Measurements from ENCODE around the gene ABHD11. TPM values are rescaled to one million over a fixed set of nuclear protein-coding genes. Genes with fewer than 3 reads are reported as not detected.
"Not testable (repeated sequence)": the region's sequence is repeated elsewhere in the genome, so short reads cannot be mapped to it uniquely, and the experiment has no call there.

The ABHD11 gene
- total and polyA plus RNA-seq, 2 experiments from 2014 or later: 18.7 to 24.6 TPM

DNA sequence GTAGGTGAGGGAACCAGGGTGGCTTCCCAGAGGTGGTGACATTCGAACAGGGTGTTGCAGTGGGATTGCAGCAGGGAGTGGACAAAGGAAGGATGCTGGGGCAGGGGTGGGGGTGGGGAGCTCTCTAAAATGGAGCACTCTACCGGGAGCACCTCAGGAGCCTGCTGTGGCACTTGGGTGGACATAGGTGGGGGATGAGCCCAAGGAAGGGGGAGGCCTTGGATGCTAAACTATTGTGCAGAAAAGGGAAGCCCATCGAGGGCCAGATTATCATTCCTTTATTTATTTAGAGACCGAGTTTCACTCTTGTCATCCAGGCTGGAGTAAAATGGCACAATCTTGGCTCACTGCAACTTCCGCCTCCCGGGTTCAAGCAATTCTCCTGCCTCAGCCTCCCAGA is 15.8 kb downstream of the ABHD11 start (continued):
- TF ChIP-seq CTCF (conservative IDR thresholded peaks at IDR 0.05; ENCODE audit: low read depth in 2 of 2): no peak

DNA sequence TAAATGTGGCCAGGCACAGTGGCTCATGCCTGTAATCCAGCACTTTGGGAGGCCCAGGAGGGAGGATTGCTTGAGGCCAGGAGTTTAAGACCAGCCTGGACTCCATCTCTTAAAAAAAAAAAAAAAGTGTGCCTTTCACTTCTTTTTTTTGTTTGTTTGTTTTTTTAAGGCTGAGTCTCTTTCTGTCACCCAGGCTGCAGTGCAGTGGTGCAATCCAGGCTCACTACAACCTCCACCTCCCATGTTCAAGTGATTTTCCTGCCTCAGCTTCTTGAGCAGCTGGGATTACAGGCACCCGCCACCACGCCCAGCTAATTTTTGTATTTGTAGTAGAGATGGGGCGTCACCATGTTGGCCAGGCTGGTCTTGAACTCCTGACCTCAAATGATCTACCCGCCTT is 16.4 kb downstream of the ABHD11 start:
- not testable (repeated sequence) for H3K9me3 Mint-ChIP-seq; H2AFZ ChIP-seq; H3K4me1 Mint-ChIP-seq; H3K79me2 ChIP-seq (replicated peaks; ENCODE audit: insufficient read depth); DNase-seq (ENCODE audit: low spot score); H3K36me3 Mint-ChIP-seq (ENCODE audit: low read depth); H3K4me3 ChIP-seq; H3F3A ChIP-seq (replicated peaks; ENCODE audit: low read depth); H3K4me1 ChIP-seq (ENCODE audit: insufficient read depth); H3K27ac ChIP-seq (ENCODE audit: low read depth); H3K36me3 ChIP-seq (ENCODE audit: insufficient read depth); H3K4me2 ChIP-seq; H4K20me1 ChIP-seq (replicated peaks; ENCODE audit: insufficient read depth); H3K9me2 ChIP-seq (ENCODE audit: insufficient read depth); H3K27ac Mint-ChIP-seq; ATAC-seq; H3K4me3 Mint-ChIP-seq
- H3K27me3 Mint-ChIP-seq (ENCODE audit: insufficient read depth, low read depth, poor library complexity): peaks cover 20% of the 10 kb centered on the region
- peaks cover 24% of the 10 kb centered on the region for H3K27me3 ChIP-seq (ENCODE audit: insufficient read depth)

- Histone ChIP-seq H3K9me2 (ENCODE audit: insufficient read depth) (no peaks in the 10 kb centered on the region), H3K4me1 (ENCODE audit: insufficient read depth) (no peaks in the 10 kb centered on the region; the same call in 1 of the 2 replicates), H3K27me3 (ENCODE audit: insufficient read depth) (peaks cover 24% of the 10 kb centered on the region), H2AFZ (no peak overlapping the region), H3K36me3 (ENCODE audit: insufficient read depth) (no peaks in the 10 kb centered on the region), H3K27ac (ENCODE audit: low read depth) (no peak overlapping the region), H3K4me2 (no peak overlapping the region), H3F3A (replicated peaks; ENCODE audit: low read depth) (no peaks in the 10 kb centered on the region), H4K20me1 (replicated peaks; ENCODE audit: insufficient read depth) (no peaks in the 10 kb centered on the region; the same call in 1 of the 2 replicates), H3K79me2 (replicated peaks; ENCODE audit: insufficient read depth) (no peaks in the 10 kb centered on the region), H3K4me3 (no peak overlapping the region)
- DNase-seq (ENCODE audit: low spot score) (no peak), ATAC-seq (no peak)
- Mint-ChIP-seq H3K9me3 (no peaks in the 10 kb centered on the region), H3K4me3 (no peak overlapping the region; the same call in 2 of the 3 replicates), H3K27me3 (ENCODE audit: insufficient read depth, low read depth, poor library complexity) (peaks cover 20% of the 10 kb centered on the region), H3K36me3 (ENCODE audit: low read depth) (no peaks in the 10 kb centered on the region), H3K27ac (no peak overlapping the region), H3K4me1 (no peaks in the 10 kb centered on the region; the same call in 2 of the 3 replicates)
- TF ChIP-seq, protein P1, sequence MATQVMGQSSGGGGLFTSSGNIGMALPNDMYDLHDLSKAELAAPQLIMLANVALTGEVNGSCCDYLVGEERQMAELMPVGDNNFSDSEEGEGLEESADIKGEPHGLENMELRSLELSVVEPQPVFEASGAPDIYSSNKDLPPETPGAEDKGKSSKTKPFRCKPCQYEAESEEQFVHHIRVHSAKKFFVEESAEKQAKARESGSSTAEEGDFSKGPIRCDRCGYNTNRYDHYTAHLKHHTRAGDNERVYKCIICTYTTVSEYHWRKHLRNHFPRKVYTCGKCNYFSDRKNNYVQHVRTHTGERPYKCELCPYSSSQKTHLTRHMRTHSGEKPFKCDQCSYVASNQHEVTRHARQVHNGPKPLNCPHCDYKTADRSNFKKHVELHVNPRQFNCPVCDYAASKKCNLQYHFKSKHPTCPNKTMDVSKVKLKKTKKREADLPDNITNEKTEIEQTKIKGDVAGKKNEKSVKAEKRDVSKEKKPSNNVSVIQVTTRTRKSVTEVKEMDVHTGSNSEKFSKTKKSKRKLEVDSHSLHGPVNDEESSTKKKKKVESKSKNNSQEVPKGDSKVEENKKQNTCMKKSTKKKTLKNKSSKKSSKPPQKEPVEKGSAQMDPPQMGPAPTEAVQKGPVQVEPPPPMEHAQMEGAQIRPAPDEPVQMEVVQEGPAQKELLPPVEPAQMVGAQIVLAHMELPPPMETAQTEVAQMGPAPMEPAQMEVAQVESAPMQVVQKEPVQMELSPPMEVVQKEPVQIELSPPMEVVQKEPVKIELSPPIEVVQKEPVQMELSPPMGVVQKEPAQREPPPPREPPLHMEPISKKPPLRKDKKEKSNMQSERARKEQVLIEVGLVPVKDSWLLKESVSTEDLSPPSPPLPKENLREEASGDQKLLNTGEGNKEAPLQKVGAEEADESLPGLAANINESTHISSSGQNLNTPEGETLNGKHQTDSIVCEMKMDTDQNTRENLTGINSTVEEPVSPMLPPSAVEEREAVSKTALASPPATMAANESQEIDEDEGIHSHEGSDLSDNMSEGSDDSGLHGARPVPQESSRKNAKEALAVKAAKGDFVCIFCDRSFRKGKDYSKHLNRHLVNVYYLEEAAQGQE (IDR thresholded peaks at IDR 0.05; ENCODE audit: unreplicated experiment): no peak
- TF ChIP-seq CTCF (conservative IDR thresholded peaks at IDR 0.05; ENCODE audit: low read depth in 2 of 2) (no peak), STAT1 (IDR thresholded peaks at IDR 0.05; ENCODE audit: unreplicated experiment) (no peak), NANOG (IDR thresholded peaks at IDR 0.05; ENCODE audit: borderline replicate concordance) (no peak)
- TF ChIP-seq, protein P2, sequence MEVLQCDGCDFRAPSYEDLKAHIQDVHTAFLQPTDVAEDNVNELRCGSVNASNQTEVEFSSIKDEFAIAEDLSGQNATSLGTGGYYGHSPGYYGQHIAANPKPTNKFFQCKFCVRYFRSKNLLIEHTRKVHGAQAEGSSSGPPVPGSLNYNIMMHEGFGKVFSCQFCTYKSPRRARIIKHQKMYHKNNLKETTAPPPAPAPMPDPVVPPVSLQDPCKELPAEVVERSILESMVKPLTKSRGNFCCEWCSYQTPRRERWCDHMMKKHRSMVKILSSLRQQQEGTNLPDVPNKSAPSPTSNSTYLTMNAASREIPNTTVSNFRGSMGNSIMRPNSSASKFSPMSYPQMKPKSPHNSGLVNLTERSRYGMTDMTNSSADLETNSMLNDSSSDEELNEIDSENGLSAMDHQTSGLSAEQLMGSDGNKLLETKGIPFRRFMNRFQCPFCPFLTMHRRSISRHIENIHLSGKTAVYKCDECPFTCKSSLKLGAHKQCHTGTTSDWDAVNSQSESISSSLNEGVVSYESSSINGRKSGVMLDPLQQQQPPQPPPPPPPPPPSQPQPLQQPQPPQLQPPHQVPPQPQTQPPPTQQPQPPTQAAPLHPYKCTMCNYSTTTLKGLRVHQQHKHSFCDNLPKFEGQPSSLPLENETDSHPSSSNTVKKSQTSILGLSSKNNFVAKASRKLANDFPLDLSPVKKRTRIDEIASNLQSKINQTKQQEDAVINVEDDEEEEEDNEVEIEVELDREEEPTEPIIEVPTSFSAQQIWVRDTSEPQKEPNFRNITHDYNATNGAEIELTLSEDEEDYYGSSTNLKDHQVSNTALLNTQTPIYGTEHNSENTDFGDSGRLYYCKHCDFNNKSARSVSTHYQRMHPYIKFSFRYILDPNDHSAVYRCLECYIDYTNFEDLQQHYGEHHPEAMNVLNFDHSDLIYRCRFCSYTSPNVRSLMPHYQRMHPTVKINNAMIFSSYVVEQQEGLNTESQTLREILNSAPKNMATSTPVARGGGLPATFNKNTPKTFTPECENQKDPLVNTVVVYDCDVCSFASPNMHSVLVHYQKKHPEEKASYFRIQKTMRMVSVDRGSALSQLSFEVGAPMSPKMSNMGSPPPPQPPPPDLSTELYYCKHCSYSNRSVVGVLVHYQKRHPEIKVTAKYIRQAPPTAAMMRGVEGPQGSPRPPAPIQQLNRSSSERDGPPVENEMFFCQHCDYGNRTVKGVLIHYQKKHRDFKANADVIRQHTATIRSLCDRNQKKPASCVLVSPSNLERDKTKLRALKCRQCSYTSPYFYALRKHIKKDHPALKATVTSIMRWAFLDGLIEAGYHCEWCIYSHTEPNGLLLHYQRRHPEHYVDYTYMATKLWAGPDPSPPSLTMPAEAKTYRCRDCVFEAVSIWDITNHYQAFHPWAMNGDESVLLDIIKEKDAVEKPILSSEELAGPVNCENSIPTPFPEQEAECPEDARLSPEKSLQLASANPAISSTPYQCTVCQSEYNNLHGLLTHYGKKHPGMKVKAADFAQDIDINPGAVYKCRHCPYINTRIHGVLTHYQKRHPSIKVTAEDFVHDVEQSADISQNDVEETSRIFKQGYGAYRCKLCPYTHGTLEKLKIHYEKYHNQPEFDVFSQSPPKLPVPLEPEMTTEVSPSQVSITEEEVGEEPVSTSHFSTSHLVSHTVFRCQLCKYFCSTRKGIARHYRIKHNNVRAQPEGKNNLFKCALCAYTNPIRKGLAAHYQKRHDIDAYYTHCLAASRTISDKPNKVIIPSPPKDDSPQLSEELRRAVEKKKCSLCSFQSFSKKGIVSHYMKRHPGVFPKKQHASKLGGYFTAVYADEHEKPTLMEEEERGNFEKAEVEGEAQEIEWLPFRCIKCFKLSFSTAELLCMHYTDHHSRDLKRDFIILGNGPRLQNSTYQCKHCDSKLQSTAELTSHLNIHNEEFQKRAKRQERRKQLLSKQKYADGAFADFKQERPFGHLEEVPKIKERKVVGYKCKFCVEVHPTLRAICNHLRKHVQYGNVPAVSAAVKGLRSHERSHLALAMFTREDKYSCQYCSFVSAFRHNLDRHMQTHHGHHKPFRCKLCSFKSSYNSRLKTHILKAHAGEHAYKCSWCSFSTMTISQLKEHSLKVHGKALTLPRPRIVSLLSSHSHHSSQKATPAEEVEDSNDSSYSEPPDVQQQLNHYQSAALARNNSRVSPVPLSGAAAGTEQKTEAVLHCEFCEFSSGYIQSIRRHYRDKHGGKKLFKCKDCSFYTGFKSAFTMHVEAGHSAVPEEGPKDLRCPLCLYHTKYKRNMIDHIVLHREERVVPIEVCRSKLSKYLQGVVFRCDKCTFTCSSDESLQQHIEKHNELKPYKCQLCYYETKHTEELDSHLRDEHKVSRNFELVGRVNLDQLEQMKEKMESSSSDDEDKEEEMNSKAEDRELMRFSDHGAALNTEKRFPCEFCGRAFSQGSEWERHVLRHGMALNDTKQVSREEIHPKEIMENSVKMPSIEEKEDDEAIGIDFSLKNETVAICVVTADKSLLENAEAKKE (CRISPR knock-in tag; IDR thresholded peaks at IDR 0.05): no peak
These were observed 17.2 kb downstream of the ABHD11 start for GRCh38 chr7:73721377-73721817.

Measured in GM23338 (cell line).